Astrocyte (in vitro differentiated cells and primary cell): ENCODE data around the gene BRWD1. TPM values are rescaled to one million over a fixed set of nuclear protein-coding genes. Genes with fewer than 3 reads are reported as not detected.

Experiments
- DNase-seq: peaks from one replicate; pipeline ENCODE4 v3.0.0-alpha.2; 2010; ENCODE audit warnings: low read depth
- FAIRE-seq: peaks from 2 replicates; lab custom pipeline; 2011; peaks lifted over from hg19 to GRCh38; lab: Jason Lieb, UNC
- H2AFZ ChIP-seq: 2 replicates; pipeline ENCODE4 v1.6.0; 2012; ENCODE audit warnings: low read depth, low read length, inconsistent platforms
- H3K27ac ChIP-seq: 2 replicates; pipeline ENCODE4 v1.5.1; 2011; ENCODE audit warnings: low read depth, low read length, inconsistent platforms
- H3K27me3 ChIP-seq: 2 replicates; pipeline ENCODE4 v1.6.0; 2011; ENCODE audit warnings: low read length, inconsistent platforms; ENCODE audit not compliant: insufficient read depth
- H3K36me3 ChIP-seq: 2 replicates; pipeline ENCODE4 v1.5.1; 2011; ENCODE audit warnings: low read length, inconsistent platforms; ENCODE audit not compliant: insufficient read depth
- H3K4me1 ChIP-seq: 2 replicates; pipeline ENCODE4 v1.5.1; 2011; ENCODE audit warnings: low read length, inconsistent platforms; ENCODE audit not compliant: insufficient read depth
- H3K4me2 ChIP-seq: 2 replicates; pipeline ENCODE4 v1.6.0; 2012; ENCODE audit warnings: low read length, inconsistent platforms
- H3K4me3 ChIP-seq: 2 replicates; pipeline ENCODE4 v1.5.1; 2011; ENCODE audit warnings: low read depth, mild to moderate bottlenecking, low read length, inconsistent platforms; ENCODE audit not compliant: insufficient read depth
- H3K79me2 ChIP-seq: 2 replicates; pipeline ENCODE4 v1.6.0; 2012; ENCODE audit warnings: mild to moderate bottlenecking, low read length, inconsistent platforms; ENCODE audit not compliant: insufficient read depth
- H3K9ac ChIP-seq: 2 replicates; pipeline ENCODE4 v1.6.0; 2012; ENCODE audit warnings: mild to moderate bottlenecking, low read length, inconsistent platforms
- H3K9me3 ChIP-seq: 2 replicates; pipeline ENCODE4 v1.5.1; 2012; ENCODE audit warnings: low read depth, mild to moderate bottlenecking, low read length, inconsistent platforms; ENCODE audit not compliant: insufficient read depth
- H4K20me1 ChIP-seq: 2 replicates; pipeline ENCODE4 v1.6.0; 2012; ENCODE audit warnings: low read length, inconsistent platforms; ENCODE audit not compliant: insufficient read depth
- H3K27ac Mint-ChIP-seq: one replicate; pipeline ENCODE4 v1.8.0; 2021; ENCODE audit warnings: mild to moderate bottlenecking, mixed read lengths; ENCODE audit not compliant: unreplicated experiment
- H3K27me3 Mint-ChIP-seq: one replicate; pipeline ENCODE4 v1.8.0; 2021; ENCODE audit warnings: low read depth, mixed read lengths; ENCODE audit not compliant: unreplicated experiment
- H3K36me3 Mint-ChIP-seq: one replicate; pipeline ENCODE4 v1.8.0; 2021; ENCODE audit warnings: low read depth, mixed read lengths; ENCODE audit not compliant: unreplicated experiment
- H3K4me1 Mint-ChIP-seq: one replicate; pipeline ENCODE4 v1.8.0; 2021; ENCODE audit warnings: low read depth, mixed read lengths; ENCODE audit not compliant: unreplicated experiment
- H3K4me3 Mint-ChIP-seq: one replicate; pipeline ENCODE4 v1.8.0; 2021; ENCODE audit warnings: mild to moderate bottlenecking, moderate library complexity, mixed read lengths; ENCODE audit not compliant: unreplicated experiment
- H3K9me3 Mint-ChIP-seq: one replicate; pipeline ENCODE4 v1.8.0; 2021; ENCODE audit warnings: mild to moderate bottlenecking, mixed read lengths; ENCODE audit not compliant: unreplicated experiment
- CTCF ChIP-seq: IDR thresholded peaks from 2 replicates; pipeline ENCODE4 v1.5.1; 2011; ENCODE audit warnings: low read depth, mild to moderate bottlenecking, inconsistent platforms, low read length, moderate library complexity; ENCODE audit not compliant: insufficient read depth
- EZH2 ChIP-seq: IDR thresholded peaks from 2 replicates; pipeline ENCODE4 v1.6.1; 2012; ENCODE audit warnings: mild to moderate bottlenecking, low read length, inconsistent platforms; ENCODE audit not compliant: insufficient read depth
- total RNA-seq: library from RNA; stranded (reverse); gene quantifications from 2 replicates; pipeline ENCODE4 v1.2.1, GENCODE V29; 2021

Gene BRWD1
- total RNA-seq, 1 donor from 2014 or later, result 28.1 TPM

GRCh38 chr21:39346206-39346605 is 32.8 kb upstream of the BRWD1 start:
- H3K79me2 ChIP-seq, result peaks cover 48% of the 10 kb centered on the region
- H3K27ac ChIP-seq, result no peak overlapping the region
- Mint-ChIP-seq H3K27me3 (no peaks in the 10 kb centered on the region), H3K9me3 (no peaks in the 10 kb centered on the region), H3K4me3 (peak overlapping the region; percentile 88), H3K36me3 (peaks cover 14% of the 10 kb centered on the region), H3K4me1 (peaks cover 15% of the 10 kb centered on the region), H3K27ac (peak overlapping the region; percentile 20)
- peaks cover 43% of the 10 kb centered on the region for H3K36me3 ChIP-seq
- no peaks in the 10 kb centered on the region for H3K27me3 ChIP-seq
- H3K9ac ChIP-seq, result peak overlapping the region; percentile 99
- no peaks in the 10 kb centered on the region for H3K9me3 ChIP-seq
- H3K4me2 ChIP-seq, result peak overlapping the region; percentile 90
- no peak overlapping the region for H2AFZ ChIP-seq
- peak overlapping the region; percentile 94 for H3K4me3 ChIP-seq
- peaks cover 20% of the 10 kb centered on the region for H3K4me1 ChIP-seq
- no peak for FAIRE-seq
- TF ChIP-seq CTCF, result no peak
- TF ChIP-seq EZH2, result no peak
- peaks cover 58% of the 10 kb centered on the region for H4K20me1 ChIP-seq
- DNase-seq, result no peak

- Histone ChIP-seq H3K27ac (no peak overlapping the region), H3K4me1 (peaks cover 20% of the 10 kb centered on the region), H3K27me3 (no peaks in the 10 kb centered on the region), H3K79me2 (peaks cover 48% of the 10 kb centered on the region), H3K36me3 (peaks cover 48% of the 10 kb centered on the region), H4K20me1 (peaks cover 65% of the 10 kb centered on the region), H3K4me2 (peak overlapping the region; percentile 90), H3K9me3 (no peaks in the 10 kb centered on the region), H3K9ac (peak overlapping the region; percentile 99), H3K4me3 (peak overlapping the region; percentile 45), H2AFZ (no peak overlapping the region)
- H3K36me3 Mint-ChIP-seq, result peaks cover 14% of the 10 kb centered on the region
- H3K27ac Mint-ChIP-seq, result no peak overlapping the region
- TF ChIP-seq CTCF (no peak), EZH2 (no peak)
- H3K9me3 Mint-ChIP-seq, result no peaks in the 10 kb centered on the region
- peaks cover 15% of the 10 kb centered on the region for H3K4me1 Mint-ChIP-seq
- no peak for FAIRE-seq
- no peak for DNase-seq
- peak overlapping the region; percentile 48 for H3K4me3 Mint-ChIP-seq
- no peaks in the 10 kb centered on the region for H3K27me3 Mint-ChIP-seq
Measured at GRCh38 chr21:39345440-39345839, 32.0 kb upstream of the BRWD1 start.

DNA sequence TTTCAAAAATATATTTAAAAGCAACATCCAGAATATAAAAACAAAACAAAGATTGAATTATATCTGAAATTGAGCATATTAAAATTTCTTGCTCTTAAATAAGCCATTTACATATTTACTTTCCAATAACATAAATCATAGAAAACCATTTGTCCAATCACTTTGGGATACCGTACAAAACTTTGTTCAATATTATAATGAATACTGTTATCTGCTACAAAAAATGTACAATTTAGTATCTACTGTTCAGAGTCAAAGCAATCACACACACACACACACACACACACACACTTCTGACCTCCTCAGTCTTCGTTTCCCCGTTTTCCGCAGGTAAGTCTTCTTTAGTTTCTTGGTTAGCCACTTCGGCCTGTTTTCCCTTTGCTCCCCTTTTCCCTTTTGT is 31.4 kb upstream of the BRWD1 start:
- Histone ChIP-seq H3K36me3 (peaks cover 48% of the 10 kb centered on the region), H3K9ac (no peak overlapping the region), H3K27ac (no peak overlapping the region), H3K79me2 (peaks cover 48% of the 10 kb centered on the region), H3K4me2 (peak overlapping the region; percentile 90), H2AFZ (no peak overlapping the region), H3K4me1 (peaks cover 20% of the 10 kb centered on the region), H3K4me3 (peak overlapping the region; percentile 45), H3K27me3 (no peaks in the 10 kb centered on the region), H3K9me3 (no peaks in the 10 kb centered on the region), H4K20me1 (peaks cover 65% of the 10 kb centered on the region)
- DNase-seq (no peak), FAIRE-seq (no peak)
- Mint-ChIP-seq H3K4me1 (peaks cover 15% of the 10 kb centered on the region), H3K9me3 (no peaks in the 10 kb centered on the region), H3K4me3 (peak overlapping the region; percentile 43), H3K36me3 (peaks cover 14% of the 10 kb centered on the region), H3K27ac (no peak overlapping the region), H3K27me3 (no peaks in the 10 kb centered on the region)
- no peak for TF ChIP-seq CTCF
- no peak for TF ChIP-seq EZH2
